GM12873 (cell line): ENCODE data around the gene CDK2AP2.

Experiments
- CTCF ChIP-seq: IDR thresholded peaks from 2 replicates; pipeline ENCODE4 v1.5.1; 2012; ENCODE audit warnings: low read depth, mild to moderate bottlenecking, moderate library complexity, low read length, control low read depth; ENCODE audit not compliant: insufficient read depth; ENCODE audit errors: missing control alignments

Gene CDK2AP2

DNA sequence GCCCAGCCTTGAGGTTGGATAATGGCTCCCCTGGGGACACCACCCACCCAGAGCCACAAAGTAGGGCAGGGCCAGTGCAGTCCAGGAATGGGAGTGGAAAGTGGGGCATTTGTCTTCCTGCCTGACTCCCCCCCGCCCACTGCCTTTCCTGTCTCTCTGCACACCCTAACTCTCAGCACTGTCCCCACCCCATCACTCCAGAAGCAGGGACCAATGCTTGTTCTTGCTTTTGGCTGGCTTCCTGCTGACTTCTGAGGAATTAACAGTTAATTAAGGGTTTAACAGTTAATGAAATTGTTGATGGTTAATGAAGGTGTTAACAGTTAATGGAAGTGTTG, 7.5 kb downstream of the CDK2AP2 start:
- no peak for TF ChIP-seq CTCF

DNA sequence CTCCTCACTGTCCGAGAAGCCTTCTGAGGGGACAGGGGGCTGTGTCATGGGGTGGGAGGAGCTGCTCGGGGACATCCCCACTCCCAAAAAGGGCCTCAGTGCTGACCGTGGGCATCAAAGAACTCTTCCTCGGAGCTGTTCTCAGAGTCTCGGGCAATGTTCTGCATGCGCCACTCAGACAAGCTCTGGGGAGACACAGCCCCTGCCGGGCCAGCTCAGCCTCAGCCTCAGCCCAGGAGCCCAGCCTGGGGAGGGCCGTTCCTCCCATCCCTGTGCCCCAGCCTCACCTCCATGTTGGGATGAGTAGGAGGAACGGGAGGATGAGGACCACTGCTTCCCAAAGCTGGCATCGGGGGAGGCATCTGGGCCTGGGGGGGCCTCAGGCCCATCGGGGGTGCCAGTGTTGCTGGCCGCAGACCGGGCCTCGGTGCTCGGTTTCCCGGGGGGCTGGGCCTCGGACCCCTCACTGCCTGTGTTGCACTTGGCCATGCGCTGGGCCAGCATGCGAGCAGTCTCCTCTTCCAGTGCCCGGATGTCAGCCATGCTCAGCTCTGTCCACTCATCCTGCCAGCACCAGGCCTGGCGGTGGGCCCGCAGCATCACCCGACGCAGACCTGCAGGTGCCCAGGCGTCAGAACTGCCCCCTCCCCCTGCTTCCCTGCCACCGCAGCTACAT, 8.0 kb downstream of the CDK2AP2 start:
- no peak for TF ChIP-seq CTCF

DNA sequence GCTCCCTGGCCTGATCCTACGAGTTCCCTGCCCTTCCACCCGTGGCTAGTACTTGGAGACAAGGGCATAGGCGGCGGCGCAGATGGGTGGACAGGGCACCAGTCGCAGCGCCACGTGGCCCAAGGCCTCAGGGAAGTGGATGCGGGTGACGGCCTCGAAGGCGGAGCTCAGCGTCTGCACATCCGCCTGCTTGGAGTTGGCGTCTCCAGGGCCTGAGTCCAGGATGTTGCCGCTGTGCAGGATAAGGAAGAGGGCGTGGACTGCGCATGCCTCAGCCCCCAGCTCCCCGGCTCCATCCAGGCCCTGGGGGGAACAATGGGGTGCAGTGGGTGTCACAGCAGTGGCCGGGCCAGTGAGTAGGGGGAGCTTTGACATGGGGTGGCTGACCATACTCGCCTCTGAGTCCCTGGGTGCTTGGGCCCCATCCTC, 9.4 kb downstream of the CDK2AP2 start:
- no peak for TF ChIP-seq CTCF

- no peak for TF ChIP-seq CTCF
Measured at GRCh38 chr11:67497656-67498291, 10.2 kb downstream of the CDK2AP2 start.

DNA sequence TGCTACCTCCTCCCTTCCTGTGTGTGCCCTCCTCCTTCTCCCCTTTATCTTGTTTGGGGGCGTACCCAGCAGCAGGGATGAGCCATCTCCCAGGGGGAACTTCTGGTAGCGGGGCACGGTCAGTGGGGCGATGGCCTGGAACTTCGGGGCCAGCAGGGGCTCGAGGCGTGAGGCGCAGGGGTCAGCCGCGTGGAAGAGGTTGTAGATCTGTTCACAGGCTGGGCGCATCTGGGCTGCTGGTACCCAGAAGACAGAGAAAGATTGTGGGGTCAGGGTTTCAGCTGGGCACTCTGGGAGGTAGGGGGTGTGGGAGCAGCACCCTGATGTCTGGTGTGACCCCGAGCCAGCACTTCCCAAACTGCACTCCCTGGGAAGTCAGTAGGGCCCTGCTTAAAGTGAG, 11.8 kb downstream of the CDK2AP2 start:
- TF ChIP-seq CTCF, result no peak

DNA sequence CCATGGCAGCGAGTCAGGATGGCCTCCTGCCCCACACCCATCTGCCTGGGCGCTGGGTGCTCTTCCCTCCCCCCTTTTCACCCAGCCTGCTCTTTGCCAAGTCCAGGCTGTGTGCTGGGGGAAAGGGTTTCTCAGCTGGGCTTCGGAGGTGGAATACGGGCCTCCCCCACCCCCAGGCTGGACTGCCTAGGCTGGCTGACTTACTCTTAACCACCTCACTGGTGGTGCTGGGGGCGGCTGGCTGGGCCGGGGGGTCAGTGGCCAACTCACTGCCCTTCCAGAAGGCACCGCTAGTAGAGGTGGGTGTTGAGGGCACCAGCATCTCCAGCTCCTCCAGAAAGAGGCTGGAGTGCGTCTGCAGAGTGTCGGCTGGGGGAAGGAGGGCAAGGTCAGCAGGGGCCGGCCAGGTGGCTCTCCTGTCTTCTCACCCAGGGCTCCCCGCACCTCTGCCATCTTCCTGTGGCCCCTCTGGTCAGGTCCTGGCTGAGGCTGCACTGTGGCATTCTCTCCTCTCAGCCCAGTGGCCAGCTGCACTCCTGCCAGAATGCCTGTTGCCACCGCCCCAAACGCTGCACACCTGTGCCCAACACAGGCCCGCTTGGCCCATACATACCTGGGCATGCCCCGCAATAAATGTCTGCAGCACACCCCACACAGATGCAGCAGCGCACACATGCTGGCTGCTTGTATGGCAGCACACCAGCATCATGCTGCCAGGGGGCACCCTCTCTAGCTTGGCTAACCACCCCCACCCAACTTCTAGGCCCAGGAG, 12.5 kb downstream of the CDK2AP2 start:
- no peak for TF ChIP-seq CTCF
